SK-N-SH treated with all-trans-retinoic acid at 6 μM for 48 hours (cell line): ENCODE data around the gene LDLRAP1.

Experiments used
- ATAC-seq: fragments of 200-7000 bp; cut with Tn5 transposase; 3 replicates; pipeline ENCODE4 v1.9.1; 2020; ENCODE audit warnings: mild to moderate bottlenecking, moderate library complexity
- ARNTL ChIP-seq: fragments of 450-650 bp; formaldehyde crosslinking; IDR thresholded peaks from 2 replicates; pipeline ENCODE4 v1.5.0; 2020; ENCODE audit warnings: low read depth, mild to moderate bottlenecking, moderate library complexity, borderline replicate concordance
- CSDC2 ChIP-seq: fragments of 250-450 bp; sonication (Bioruptor Pico); IDR thresholded peaks from 2 replicates; pipeline ENCODE4 v1.5.0; 2020; ENCODE audit warnings: mild to moderate bottlenecking, moderate library complexity
- ESRRG ChIP-seq: fragments of 250-450 bp; sonication (Bioruptor Pico); IDR thresholded peaks from 2 replicates; pipeline ENCODE4 v1.6.1; 2021; ENCODE audit warnings: mild to moderate bottlenecking
- ISL1 ChIP-seq: fragments of 250-450 bp; sonication (Bioruptor Pico); IDR thresholded peaks from 2 replicates; pipeline ENCODE4 v2.1.2; 2022; ENCODE audit warnings: mild to moderate bottlenecking, moderate library complexity
- OSR1 ChIP-seq: fragments of 250-450 bp; sonication (Bioruptor Pico); IDR thresholded peaks from 2 replicates; pipeline ENCODE4 v1.8.0; 2022; ENCODE audit warnings: moderate library complexity, mild to moderate bottlenecking, inconsistent platforms
- POU6F1 ChIP-seq: fragments of 250-450 bp; sonication (Bioruptor Pico); IDR thresholded peaks from 2 replicates; pipeline ENCODE4 v1.8.0; 2021; ENCODE audit warnings: low read depth, mild to moderate bottlenecking, moderate library complexity, borderline replicate concordance
- PPARA ChIP-seq: fragments of 250-450 bp; sonication (Bioruptor Pico); IDR thresholded peaks from 2 replicates; pipeline ENCODE4 v1.5.0; 2020; ENCODE audit warnings: mild to moderate bottlenecking, borderline replicate concordance
- RARB ChIP-seq: fragments of 250-450 bp; sonication (Bioruptor Pico); IDR thresholded peaks from 2 replicates; pipeline ENCODE4 v1.8.0; 2021; ENCODE audit warnings: mild to moderate bottlenecking, moderate library complexity
- SNAI2 ChIP-seq: fragments of 250-450 bp; sonication (Bioruptor Pico); IDR thresholded peaks from 2 replicates; pipeline ENCODE4 v1.5.0; 2020; ENCODE audit warnings: mild to moderate bottlenecking, moderate library complexity
- TCF4 ChIP-seq: fragments of 250-450 bp; sonication (Bioruptor Pico); IDR thresholded peaks from 2 replicates; pipeline ENCODE4 v1.8.0; 2021; ENCODE audit warnings: mild to moderate bottlenecking, moderate library complexity, borderline replicate concordance
- TOX ChIP-seq: fragments of 250-450 bp; sonication (Bioruptor Pico); IDR thresholded peaks from 2 replicates; pipeline ENCODE4 v1.8.0; 2021; ENCODE audit warnings: mild to moderate bottlenecking, moderate library complexity, borderline replicate concordance
- TSHZ2 ChIP-seq: fragments of 250-450 bp; sonication (Bioruptor Pico); IDR thresholded peaks from 2 replicates; pipeline ENCODE4 v1.5.0; 2020; ENCODE audit warnings: mild to moderate bottlenecking, moderate library complexity
- ZC3H10 ChIP-seq: fragments of 250-450 bp; sonication (Bioruptor Pico); IDR thresholded peaks from 2 replicates; pipeline ENCODE4 v1.5.1; 2021; ENCODE audit warnings: mild to moderate bottlenecking, moderate library complexity
- ZFP3 ChIP-seq: fragments of 250-450 bp; sonication (Bioruptor Pico); IDR thresholded peaks from 2 replicates; pipeline ENCODE4 v1.5.0; 2020; ENCODE audit warnings: mild to moderate bottlenecking, moderate library complexity
- ZFP30 ChIP-seq: fragments of 450-650 bp; formaldehyde crosslinking; IDR thresholded peaks from 2 replicates; pipeline ENCODE4 v1.5.0; 2022; ENCODE audit warnings: mild to moderate bottlenecking, moderate library complexity
- ZNF565 ChIP-seq: fragments of 450-650 bp; formaldehyde crosslinking; conservative IDR thresholded peaks from 2 replicates; pipeline ENCODE4 v1.5.0; 2020; ENCODE audit warnings: low read depth, mild to moderate bottlenecking, moderate library complexity
- ZNF70 ChIP-seq: fragments of 450-650 bp; formaldehyde crosslinking; IDR thresholded peaks from 2 replicates; pipeline ENCODE4 v1.5.0; 2020; ENCODE audit warnings: mild to moderate bottlenecking, moderate library complexity
- ZNF8 ChIP-seq: fragments of 450-650 bp; formaldehyde crosslinking; IDR thresholded peaks from 2 replicates; pipeline ENCODE4 v1.5.0; 2020; ENCODE audit warnings: mild to moderate bottlenecking, moderate library complexity
- TF ChIP-seq, protein P1 (sequence below): fragments of 250-450 bp; sonication (Bioruptor Pico); IDR thresholded peaks from 2 replicates; pipeline ENCODE4 v1.8.0; 2020; ENCODE audit warnings: mild to moderate bottlenecking, moderate library complexity, borderline replicate concordance
- TF ChIP-seq, protein P2 (sequence below): fragments of 250-450 bp; sonication (Bioruptor Pico); IDR thresholded peaks from 2 replicates; pipeline ENCODE4 v1.5.1; 2021; ENCODE audit warnings: mild to moderate bottlenecking, moderate library complexity
- TF ChIP-seq, protein P3 (sequence below): fragments of 250-450 bp; sonication (Bioruptor Pico); IDR thresholded peaks from 2 replicates; pipeline ENCODE4 v1.5.1; 2020; ENCODE audit warnings: low read depth, mild to moderate bottlenecking, moderate library complexity

The LDLRAP1 gene

GRCh38 chr1:25503551-25504426, 39.6 kb upstream of the LDLRAP1 start:
- ATAC-seq = peak; percentile 70
- TF ChIP-seq, protein P1, sequence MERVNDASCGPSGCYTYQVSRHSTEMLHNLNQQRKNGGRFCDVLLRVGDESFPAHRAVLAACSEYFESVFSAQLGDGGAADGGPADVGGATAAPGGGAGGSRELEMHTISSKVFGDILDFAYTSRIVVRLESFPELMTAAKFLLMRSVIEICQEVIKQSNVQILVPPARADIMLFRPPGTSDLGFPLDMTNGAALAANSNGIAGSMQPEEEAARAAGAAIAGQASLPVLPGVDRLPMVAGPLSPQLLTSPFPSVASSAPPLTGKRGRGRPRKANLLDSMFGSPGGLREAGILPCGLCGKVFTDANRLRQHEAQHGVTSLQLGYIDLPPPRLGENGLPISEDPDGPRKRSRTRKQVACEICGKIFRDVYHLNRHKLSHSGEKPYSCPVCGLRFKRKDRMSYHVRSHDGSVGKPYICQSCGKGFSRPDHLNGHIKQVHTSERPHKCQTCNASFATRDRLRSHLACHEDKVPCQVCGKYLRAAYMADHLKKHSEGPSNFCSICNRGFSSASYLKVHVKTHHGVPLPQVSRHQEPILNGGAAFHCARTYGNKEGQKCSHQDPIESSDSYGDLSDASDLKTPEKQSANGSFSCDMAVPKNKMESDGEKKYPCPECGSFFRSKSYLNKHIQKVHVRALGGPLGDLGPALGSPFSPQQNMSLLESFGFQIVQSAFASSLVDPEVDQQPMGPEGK = no peak
- 0 out of 2 replicates have a peak, but pooled peaks have one; percentile 4 for TF ChIP-seq ZFP3 (CRISPR knock-in tag)
- TF ChIP-seq, all 23 proteins: peak for 1

GRCh38 chr1:25504706-25505595, 38.5 kb upstream of the LDLRAP1 start:
- TF ChIP-seq ISL1 (CRISPR knock-in tag) = peak; percentile 77
- no peak for TF ChIP-seq POU6F1
- TF ChIP-seq ESRRG (CRISPR knock-in tag) = no peak
- peak; percentile 36 for ATAC-seq

DNA sequence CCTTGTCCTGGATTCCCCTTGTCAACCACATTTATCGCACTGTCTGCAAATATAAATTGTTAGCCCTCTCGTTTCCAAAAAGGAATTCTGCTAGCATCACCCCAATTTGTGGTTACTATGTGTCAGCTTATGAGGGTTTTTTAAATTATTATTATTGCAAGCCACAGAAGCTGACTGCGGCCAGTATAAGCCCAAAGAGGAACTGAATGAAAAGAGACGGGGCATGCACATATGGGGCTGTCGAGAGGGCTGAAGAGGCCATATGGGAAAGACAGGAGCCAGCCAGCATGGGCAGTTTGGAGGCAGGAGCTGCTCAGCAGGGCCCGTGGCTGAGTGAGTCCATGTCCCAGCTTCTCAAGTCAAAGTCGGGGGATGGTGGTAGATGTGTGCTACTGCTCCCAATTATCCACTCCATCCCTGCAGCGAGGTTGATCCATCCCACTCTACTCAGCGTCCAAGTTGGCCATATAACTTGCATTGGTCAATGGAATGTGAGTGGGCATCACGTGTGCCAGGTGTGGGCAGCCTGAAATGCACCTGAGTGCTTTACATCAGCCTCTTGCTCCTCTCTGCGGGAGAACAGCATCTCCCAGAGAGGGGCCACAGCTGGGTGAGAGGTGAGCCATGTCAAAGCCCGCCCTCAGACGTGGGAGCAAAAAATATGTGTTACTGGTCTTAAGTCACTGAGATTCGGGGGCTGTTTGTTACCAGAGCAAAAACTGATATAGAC, 37.6 kb upstream of the LDLRAP1 start:
- TF ChIP-seq RARB (CRISPR knock-in tag) (no peak), TSHZ2 (CRISPR knock-in tag) (no peak), PPARA (CRISPR knock-in tag) (no peak), ZC3H10 (CRISPR knock-in tag) (no peak), CSDC2 (CRISPR knock-in tag) (no peak), ARNTL (CRISPR knock-in tag) (no peak), ZFP30 (CRISPR knock-in tag) (no peak), SNAI2 (CRISPR knock-in tag) (no peak), ZNF565 (no peak), OSR1 (CRISPR knock-in tag) (no peak), ZNF70 (CRISPR knock-in tag) (no peak), TCF4 (no peak), ISL1 (CRISPR knock-in tag) (no peak), TOX (no peak), ZNF8 (CRISPR knock-in tag) (no peak), POU6F1 (no peak)
- TF ChIP-seq, protein P2, sequence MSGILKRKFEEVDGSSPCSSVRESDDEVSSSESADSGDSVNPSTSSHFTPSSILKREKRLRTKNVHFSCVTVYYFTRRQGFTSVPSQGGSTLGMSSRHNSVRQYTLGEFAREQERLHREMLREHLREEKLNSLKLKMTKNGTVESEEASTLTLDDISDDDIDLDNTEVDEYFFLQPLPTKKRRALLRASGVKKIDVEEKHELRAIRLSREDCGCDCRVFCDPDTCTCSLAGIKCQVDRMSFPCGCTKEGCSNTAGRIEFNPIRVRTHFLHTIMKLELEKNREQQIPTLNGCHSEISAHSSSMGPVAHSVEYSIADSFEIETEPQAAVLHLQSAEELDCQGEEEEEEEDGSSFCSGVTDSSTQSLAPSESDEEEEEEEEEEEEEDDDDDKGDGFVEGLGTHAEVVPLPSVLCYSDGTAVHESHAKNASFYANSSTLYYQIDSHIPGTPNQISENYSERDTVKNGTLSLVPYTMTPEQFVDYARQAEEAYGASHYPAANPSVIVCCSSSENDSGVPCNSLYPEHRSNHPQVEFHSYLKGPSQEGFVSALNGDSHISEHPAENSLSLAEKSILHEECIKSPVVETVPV (CRISPR knock-in tag) = no peak
- TF ChIP-seq, protein P3, sequence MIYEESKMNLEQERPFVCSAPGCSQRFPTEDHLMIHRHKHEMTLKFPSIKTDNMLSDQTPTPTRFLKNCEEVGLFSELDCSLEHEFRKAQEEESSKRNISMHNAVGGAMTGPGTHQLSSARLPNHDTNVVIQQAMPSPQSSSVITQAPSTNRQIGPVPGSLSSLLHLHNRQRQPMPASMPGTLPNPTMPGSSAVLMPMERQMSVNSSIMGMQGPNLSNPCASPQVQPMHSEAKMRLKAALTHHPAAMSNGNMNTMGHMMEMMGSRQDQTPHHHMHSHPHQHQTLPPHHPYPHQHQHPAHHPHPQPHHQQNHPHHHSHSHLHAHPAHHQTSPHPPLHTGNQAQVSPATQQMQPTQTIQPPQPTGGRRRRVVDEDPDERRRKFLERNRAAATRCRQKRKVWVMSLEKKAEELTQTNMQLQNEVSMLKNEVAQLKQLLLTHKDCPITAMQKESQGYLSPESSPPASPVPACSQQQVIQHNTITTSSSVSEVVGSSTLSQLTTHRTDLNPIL (CRISPR knock-in tag) = no peak
- TF ChIP-seq, protein P1 = no peak
- TF ChIP-seq, all 23 proteins: peak for 0
- no peak for ATAC-seq
